H9 (cell line): ENCODE measurements around the gene EGFR. TPM values are rescaled to one million over a fixed set of nuclear protein-coding genes. Genes with fewer than 3 reads are reported as not detected.
A peak's percentile ranks its signal among the peaks of the same experiment; 100 is the strongest.

ENCODE experiments used
- DNase-seq: peaks from one replicate; pipeline ENCODE4 v3.0.0-alpha.2; 2017
- H2AFZ ChIP-seq: one replicate; pipeline ENCODE4 v1.6.1; 2013; ENCODE audit warnings: mild to moderate bottlenecking, low read length, control low read depth, moderate library complexity
- H2AK5ac ChIP-seq: 2 replicates; pipeline ENCODE4 v1.6.1; 2013; ENCODE audit warnings: low read length, control low read depth, mixed read lengths; ENCODE audit not compliant: insufficient read length
- H2BK120ac ChIP-seq: one replicate; pipeline ENCODE4 v1.6.1; 2013; ENCODE audit warnings: low read depth, mild to moderate bottlenecking, low read length, control low read depth, inconsistent platforms; ENCODE audit not compliant: poor library complexity, severe bottlenecking
- H2BK12ac ChIP-seq: 2 replicates; pipeline ENCODE4 v1.6.1; 2013; ENCODE audit warnings: low read length, control low read depth, mixed read lengths, low read depth; ENCODE audit not compliant: insufficient read length
- H2BK15ac ChIP-seq: 2 replicates; pipeline ENCODE4 v1.6.1; 2013; ENCODE audit warnings: low read depth, low read length, control low read depth
- H2BK20ac ChIP-seq: one replicate; pipeline ENCODE4 v1.6.1; 2013; ENCODE audit warnings: low read depth, mild to moderate bottlenecking, low read length, control low read depth, inconsistent platforms; ENCODE audit not compliant: poor library complexity, severe bottlenecking
- H2BK5ac ChIP-seq: 2 replicates; pipeline ENCODE4 v1.6.1; 2013; ENCODE audit warnings: low read length, control low read depth, mixed read lengths; ENCODE audit not compliant: insufficient read length
- H3K14ac ChIP-seq: 2 replicates; pipeline ENCODE4 v1.6.1; 2013; ENCODE audit warnings: low read length, control low read depth; ENCODE audit not compliant: insufficient read depth
- H3K18ac ChIP-seq: 2 replicates; pipeline ENCODE4 v1.6.1; 2013; ENCODE audit warnings: low read depth, mild to moderate bottlenecking, mixed read lengths, low read length, control low read depth; ENCODE audit not compliant: insufficient read length
- H3K23ac ChIP-seq: 2 replicates; pipeline ENCODE4 v1.6.1; 2013; ENCODE audit warnings: low read length, control low read depth, mixed read lengths, low read depth; ENCODE audit not compliant: insufficient read length
- H3K23me2 ChIP-seq: 2 replicates; pipeline ENCODE4 v1.6.1; 2013; ENCODE audit warnings: low read depth, mild to moderate bottlenecking, mixed read lengths, low read length, control low read depth; ENCODE audit not compliant: insufficient read length, poor library complexity, severe bottlenecking
- H3K27ac ChIP-seq: 2 replicates; pipeline ENCODE4 v1.5.1; 2013; ENCODE audit warnings: low read length, control low read depth, mixed read lengths, low read depth; ENCODE audit not compliant: insufficient read length
- H3K27me3 ChIP-seq: 2 replicates; pipeline ENCODE4 v1.6.1; 2013; ENCODE audit warnings: low read length, control low read depth, inconsistent platforms; ENCODE audit not compliant: insufficient read depth
- H3K4ac ChIP-seq: 2 replicates; pipeline ENCODE4 v1.6.1; 2013; ENCODE audit warnings: low read depth, mild to moderate bottlenecking, control low read depth, inconsistent platforms, low read length, moderate library complexity
- H3K4me1 ChIP-seq: 2 replicates; pipeline ENCODE4 v1.6.1; 2013; ENCODE audit warnings: low read length, control low read depth, inconsistent platforms; ENCODE audit not compliant: insufficient read depth
- H3K4me2 ChIP-seq: 2 replicates; pipeline ENCODE4 v1.6.1; 2013; ENCODE audit warnings: low read length, control low read depth, mixed read lengths; ENCODE audit not compliant: insufficient read length, insufficient read depth
- H3K56ac ChIP-seq: 2 replicates; pipeline ENCODE4 v1.6.1; 2013; ENCODE audit warnings: low read depth, mild to moderate bottlenecking, mixed read lengths, low read length, control low read depth; ENCODE audit not compliant: insufficient read length
- H3K79me1 ChIP-seq: 2 replicates; pipeline ENCODE4 v1.6.1; 2013; ENCODE audit warnings: low read depth, mild to moderate bottlenecking, moderate library complexity, low read length, control low read depth, inconsistent platforms; ENCODE audit not compliant: insufficient read depth, poor library complexity, severe bottlenecking
- H3K79me2 ChIP-seq: 2 replicates; pipeline ENCODE4 v1.6.1; 2013; ENCODE audit warnings: low read length, control low read depth, inconsistent platforms; ENCODE audit not compliant: insufficient read depth
- H3K9ac ChIP-seq: 2 replicates; pipeline ENCODE4 v1.6.1; 2013; ENCODE audit warnings: low read length, control low read depth, mixed read lengths; ENCODE audit not compliant: insufficient read length; ENCODE audit errors: extremely low read depth
- H3K9me3 ChIP-seq: one replicate; pipeline ENCODE4 v1.6.1; 2013; ENCODE audit warnings: low read depth, low read length, inconsistent platforms; ENCODE audit not compliant: control insufficient read depth
- H3T11ph ChIP-seq: one replicate; pipeline ENCODE4 v1.6.1; 2013; ENCODE audit warnings: mild to moderate bottlenecking, low read length, control low read depth, inconsistent platforms
- H4K20me1 ChIP-seq: one replicate; pipeline ENCODE4 v1.6.1; 2013; ENCODE audit not compliant: control insufficient read depth, insufficient read length, insufficient read depth
- H4K5ac ChIP-seq: 2 replicates; pipeline ENCODE4 v1.6.1; 2013; ENCODE audit warnings: low read depth, mild to moderate bottlenecking, mixed read lengths, low read length, control low read depth; ENCODE audit not compliant: insufficient read length
- H4K8ac ChIP-seq: replicated peaks from 2 replicates; pipeline ENCODE4 v1.6.1; 2013; ENCODE audit warnings: low read length, control low read depth, mixed read lengths, low read depth; ENCODE audit not compliant: insufficient read length
- H4K91ac ChIP-seq: 2 replicates; pipeline ENCODE4 v1.6.1; 2013; ENCODE audit warnings: low read depth, mild to moderate bottlenecking, moderate library complexity, mixed read lengths, low read length, control low read depth; ENCODE audit not compliant: insufficient read length
- H3K27ac Mint-ChIP-seq, 3 experiments: 2 replicates in 2 of 3; 3 replicates in 1 of 3; pipeline ENCODE4 v1.8.0; 2020 to 2021; ENCODE audit warnings: mixed read lengths in 3 of 3, mild to moderate bottlenecking in 1 of 3, moderate library complexity in 1 of 3
- H3K27me3 Mint-ChIP-seq: 2 replicates; pipeline ENCODE4 v1.8.0; 2021; ENCODE audit warnings: low read depth, mild to moderate bottlenecking, moderate library complexity, mixed read lengths
- H3K36me3 Mint-ChIP-seq, 3 experiments: 2 replicates in 2 of 3; 3 replicates in 1 of 3; pipeline ENCODE4 v1.8.0; 2020 to 2021; ENCODE audit warnings: low read depth in 3 of 3, mixed read lengths in 3 of 3; ENCODE audit not compliant: insufficient read depth in 1 of 3
- H3K4me1 Mint-ChIP-seq, 2 experiments: 2 replicates each; pipeline ENCODE4 v1.8.0; 2020; ENCODE audit warnings: mixed read lengths in 2 of 2
- H3K4me3 Mint-ChIP-seq, 2 experiments: 2 replicates in 1 of 2; 3 replicates in 1 of 2; pipeline ENCODE4 v1.8.0; 2020 to 2021; ENCODE audit warnings: mild to moderate bottlenecking in 2 of 2, mixed read lengths in 2 of 2, moderate library complexity in 1 of 2
- H3K9me3 Mint-ChIP-seq, 2 experiments: 2 replicates in 1 of 2; 3 replicates in 1 of 2; pipeline ENCODE4 v1.8.0; 2020; ENCODE audit warnings: mild to moderate bottlenecking in 2 of 2, mixed read lengths in 2 of 2, moderate library complexity in 1 of 2
- WGBS: extraction: QIAGEN DNeasy Blood & Tissue Kit; methylation state at CpG from one replicate; pipeline ENCODE4 v1.1.7; 2013; ENCODE audit warnings: missing lambda C conversion rate, low lambda C conversion rate, mixed read lengths; ENCODE audit not compliant: insufficient read length; ENCODE audit errors: extremely low coverage; 5-methylcytosine and 5-hydroxymethylcytosine counted together
- total RNA-seq: library from RNA; stranded (reverse); gene quantifications from 2 replicates; pipeline ENCODE4 v1.2.1, GENCODE V29; 2021
- TF ChIP-seq, protein P1 (sequence below): fragments of 200-600 bp; sonication (generic); conservative IDR thresholded peaks from 3 replicates; pipeline ENCODE4 v1.8.0; 2021; ENCODE audit warnings: antibody characterized with exemption, mild to moderate bottlenecking

The EGFR gene
- total RNA-seq, 1 experiment from 2014 or later: 3.3 TPM

DNA sequence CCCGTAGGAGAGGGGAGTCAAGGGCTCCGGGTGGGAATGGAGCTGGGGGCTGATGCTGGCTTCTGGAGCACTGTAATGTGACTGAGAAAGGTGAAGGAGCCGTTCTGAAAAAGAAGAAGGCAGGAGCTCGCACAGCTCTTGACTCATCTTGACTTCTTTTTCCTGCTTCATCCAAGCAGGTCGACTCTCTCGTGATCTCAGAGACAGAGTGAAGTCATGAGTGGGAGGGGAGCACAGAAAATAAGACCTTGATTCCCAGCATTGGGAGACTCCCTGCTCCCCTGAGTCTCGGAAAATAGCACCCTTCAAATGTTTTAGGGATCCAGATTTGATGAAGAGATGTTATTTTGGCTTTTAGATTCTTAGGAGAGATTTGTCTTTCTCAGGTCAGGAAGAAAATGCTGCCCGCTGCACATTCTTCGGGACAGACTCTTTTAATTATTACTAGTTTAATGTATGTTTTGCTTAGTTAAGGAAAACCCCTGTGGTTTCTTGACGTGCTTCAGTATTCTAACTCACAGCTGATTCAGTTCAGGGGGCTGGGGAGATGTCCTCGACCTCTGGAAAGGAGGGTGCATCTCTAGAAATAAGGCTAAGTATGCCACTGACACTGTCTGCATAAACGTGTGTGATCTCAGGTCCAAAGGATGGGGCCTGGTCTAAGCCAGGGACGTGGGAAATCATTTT is 34.1 kb downstream of the EGFR start:
- Histone ChIP-seq H3K23me2 (no peaks in the 10 kb centered on the region), H3K79me2 (no peaks in the 10 kb centered on the region), H3K18ac (no peak overlapping the region), H3K4me2 (no peak overlapping the region), H3K27ac (no peak overlapping the region), H3K27me3 (no peaks in the 10 kb centered on the region), H3K4me1 (no peaks in the 10 kb centered on the region), H2BK5ac (no peak overlapping the region), H2BK12ac (no peak overlapping the region), H3K14ac (no peak overlapping the region), H3K56ac (no peak overlapping the region), H4K8ac (no peak overlapping the region), H2BK20ac (no peak overlapping the region), H3K4ac (no peak overlapping the region), H2AK5ac (no peak overlapping the region), H3T11ph (no peak overlapping the region), H2BK15ac (no peak overlapping the region), H4K20me1 (no peaks in the 10 kb centered on the region), H2BK120ac (no peak overlapping the region), H3K79me1 (no peaks in the 10 kb centered on the region), H4K91ac (no peak overlapping the region), H4K5ac (no peak overlapping the region), H2AFZ (no peak overlapping the region), H3K9ac (no peak overlapping the region), H3K9me3 (no peaks in the 10 kb centered on the region), H3K23ac (no peak overlapping the region)
- H3K36me3 Mint-ChIP-seq: no peaks in the 10 kb centered on the region
- no peak for DNase-seq
- peaks cover 6 to 9% of the 10 kb centered on the region in 2 experiments; a peak in 3 of 4 replicates for H3K4me1 Mint-ChIP-seq
- no CpG with 5 or more reads among the region's 13 CpGs for WGBS
- no peaks in the 10 kb centered on the region; the same call in 1 of the 2 replicates for H3K27me3 Mint-ChIP-seq
- peak overlapping the region in 1 of 3 experiments; percentile 33; a peak in 1 of 7 replicates for H3K27ac Mint-ChIP-seq
- H3K4me3 Mint-ChIP-seq: no peak overlapping the region
- TF ChIP-seq, protein P1, sequence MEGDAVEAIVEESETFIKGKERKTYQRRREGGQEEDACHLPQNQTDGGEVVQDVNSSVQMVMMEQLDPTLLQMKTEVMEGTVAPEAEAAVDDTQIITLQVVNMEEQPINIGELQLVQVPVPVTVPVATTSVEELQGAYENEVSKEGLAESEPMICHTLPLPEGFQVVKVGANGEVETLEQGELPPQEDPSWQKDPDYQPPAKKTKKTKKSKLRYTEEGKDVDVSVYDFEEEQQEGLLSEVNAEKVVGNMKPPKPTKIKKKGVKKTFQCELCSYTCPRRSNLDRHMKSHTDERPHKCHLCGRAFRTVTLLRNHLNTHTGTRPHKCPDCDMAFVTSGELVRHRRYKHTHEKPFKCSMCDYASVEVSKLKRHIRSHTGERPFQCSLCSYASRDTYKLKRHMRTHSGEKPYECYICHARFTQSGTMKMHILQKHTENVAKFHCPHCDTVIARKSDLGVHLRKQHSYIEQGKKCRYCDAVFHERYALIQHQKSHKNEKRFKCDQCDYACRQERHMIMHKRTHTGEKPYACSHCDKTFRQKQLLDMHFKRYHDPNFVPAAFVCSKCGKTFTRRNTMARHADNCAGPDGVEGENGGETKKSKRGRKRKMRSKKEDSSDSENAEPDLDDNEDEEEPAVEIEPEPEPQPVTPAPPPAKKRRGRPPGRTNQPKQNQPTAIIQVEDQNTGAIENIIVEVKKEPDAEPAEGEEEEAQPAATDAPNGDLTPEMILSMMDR: no peak
- no peaks in the 10 kb centered on the region for H3K9me3 Mint-ChIP-seq
